CD4-positive, alpha-beta T cell (primary cell): ENCODE results near the gene MAP1LC3A. TPM values are rescaled to one million over a fixed set of nuclear protein-coding genes. Genes with fewer than 3 reads are reported as not detected.
A peak's percentile ranks its signal among the peaks of the same experiment; 100 is the strongest.

Experiments used
- ATAC-seq: fragments of 200-7000 bp; cut with Tn5 transposase; one replicate; pipeline ENCODE4 v1.10.0; 2022; ENCODE audit warnings: mild to moderate bottlenecking; ENCODE audit not compliant: poor library complexity
- CTCF ChIA-PET: fragments of 350-600 bp; sonication (Branson Sonifier 250); formaldehyde crosslinking; loops from one replicate; lab custom pipeline; 2021; ENCODE audit warnings: antibody characterized with exemption, inconsistent platforms; lab: Charles Lee
- POLR2A ChIA-PET: fragments of 350-600 bp; sonication (Branson Sonifier 250); formaldehyde crosslinking; loops from one replicate; lab custom pipeline; 2021; ENCODE audit warnings: antibody characterized with exemption, inconsistent platforms; lab: Charles Lee
- DNase-seq, 14 experiments: peaks; one replicate each; pipeline ENCODE4 v3.0.0-alpha.2; 2013 to 2020; ENCODE audit warnings: mixed read lengths in 2 of 14
- H3K27ac ChIP-seq, 2 donors: one replicate each; pipeline versions ENCODE4 v1.5.1 to v1.7.0; 2013; ENCODE audit warnings: low read length in 2 of 2, low read depth in 1 of 2, mild to moderate bottlenecking in 1 of 2
- H3K27me3 ChIP-seq, 2 experiments: 1 replicate in 1 of 2; 2 replicates in 1 of 2; pipeline versions ENCODE4 v1.6.1 to v1.7.0; 2013; ENCODE audit warnings: low read length in 2 of 2, control low read depth in 1 of 2, mild to moderate bottlenecking in 1 of 2, moderate library complexity in 1 of 2; ENCODE audit not compliant: insufficient read depth in 2 of 2, control insufficient read depth in 1 of 2
- H3K36me3 ChIP-seq: one replicate; pipeline ENCODE4 v1.6.1; 2013; ENCODE audit warnings: low read length, control low read depth; ENCODE audit not compliant: insufficient read depth
- H3K4me1 ChIP-seq: one replicate; pipeline ENCODE4 v1.6.1; 2013; ENCODE audit warnings: low read length, control low read depth; ENCODE audit not compliant: insufficient read depth
- H3K4me3 ChIP-seq: one replicate; pipeline ENCODE4 v1.5.1; 2013; ENCODE audit warnings: mild to moderate bottlenecking, low read length, moderate library complexity
- H3K9me3 ChIP-seq, 2 experiments: 1 replicate in 1 of 2; 2 replicates in 1 of 2; pipeline versions ENCODE4 v1.6.1 to v1.7.0; 2013; ENCODE audit warnings: low read length in 2 of 2, mild to moderate bottlenecking in 2 of 2, control low read depth in 1 of 2, moderate library complexity in 1 of 2; ENCODE audit not compliant: control insufficient read depth in 1 of 2, insufficient read depth in 1 of 2
- H3K27ac Mint-ChIP-seq: one replicate; pipeline ENCODE4 v1.8.0; 2020; ENCODE audit warnings: mixed read lengths
- H3K27me3 Mint-ChIP-seq: one replicate; pipeline ENCODE4 v1.8.0; 2021; ENCODE audit warnings: mixed read lengths
- H3K36me3 Mint-ChIP-seq: one replicate; pipeline ENCODE4 v1.8.0; 2021; ENCODE audit warnings: low read depth, mixed read lengths
- H3K4me1 Mint-ChIP-seq: one replicate; pipeline ENCODE4 v1.8.0; 2021; ENCODE audit warnings: low read depth, mixed read lengths
- H3K4me3 Mint-ChIP-seq: one replicate; pipeline ENCODE4 v1.8.0; 2020; ENCODE audit warnings: mild to moderate bottlenecking, mixed read lengths
- H3K9me3 Mint-ChIP-seq: one replicate; pipeline ENCODE4 v1.8.0; 2020; ENCODE audit warnings: mixed read lengths
- CTCF ChIP-seq: fragments of 200-600 bp; IDR thresholded peaks from one replicate; pipeline ENCODE4 v1.8.0; 2022; ENCODE audit warnings: antibody characterized with exemption, mild to moderate bottlenecking
- intact Hi-C, 2 experiments: fragments of 100-400 bp; cut with DNase I in 1 of 2; cut with micrococcal nuclease in 1 of 2; formaldehyde crosslinking; loops; one replicate each; pipeline versions ENCODE4 v1.15.1 to v1.9.0; 2023 to 2025; cut with DNase I, micrococcal nuclease
- total RNA-seq, 174 experiments: library from RNA in 2 of 174; stranded (reverse) in 2 of 174; gene quantifications; one replicate each; pipeline ENCODE4 v1.2.3 and lab custom pipeline; 2021 to 2026

MAP1LC3A gene
- total RNA-seq, 2 experiments from 2014 or later, result 17.5 to 17.7 TPM

DNA sequence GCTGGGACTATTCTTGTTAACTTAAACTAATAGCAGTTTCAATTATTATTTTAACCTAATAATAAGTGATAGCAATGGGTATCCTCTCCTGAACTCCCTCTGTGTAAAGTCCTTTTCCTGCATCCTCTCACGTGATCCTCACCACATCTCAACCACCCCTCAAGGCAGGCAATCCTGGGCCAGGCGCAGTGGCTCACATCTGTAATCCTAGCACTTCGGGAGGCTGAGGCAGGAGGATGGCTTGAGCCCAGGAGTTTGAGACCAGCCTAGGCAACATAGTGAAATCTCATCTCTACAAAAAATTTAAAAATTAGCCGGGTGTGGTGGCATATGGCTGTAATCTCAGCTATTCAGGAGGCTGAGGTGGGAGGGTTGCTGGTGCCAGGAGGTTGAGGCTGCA, 23.7 kb downstream of the MAP1LC3A start:
- Mint-ChIP-seq H3K27me3 (no peaks in the 10 kb centered on the region), H3K9me3 (no peaks in the 10 kb centered on the region), H3K36me3 (peaks cover 71% of the 10 kb centered on the region), H3K4me1 (peaks cover 22% of the 10 kb centered on the region), H3K4me3 (no peak overlapping the region), H3K27ac (peak overlapping the region; percentile 80)
- H3K36me3 ChIP-seq, result peaks cover 33% of the 10 kb centered on the region
- intact Hi-C loops, result no loop called here
- no peaks in the 10 kb centered on the region for H3K9me3 ChIP-seq
- no peak for TF ChIP-seq CTCF
- POLR2A ChIA-PET, result no interaction called here
- H3K27ac ChIP-seq, result no peak overlapping the region
- DNase-seq (no peak), ATAC-seq (no peak)
- no peaks in the 10 kb centered on the region for H3K27me3 ChIP-seq
- CTCF ChIA-PET, result no interaction called here
- H3K4me3 ChIP-seq, result no peak overlapping the region
- peaks cover 19% of the 10 kb centered on the region for H3K4me1 ChIP-seq

GRCh38 chr20:34582911-34583310, 24.4 kb downstream of the MAP1LC3A start:
- Histone ChIP-seq H3K4me1 (peaks cover 19% of the 10 kb centered on the region), H3K36me3 (peaks cover 39% of the 10 kb centered on the region), H3K4me3 (no peak overlapping the region), H3K27me3 (no peaks in the 10 kb centered on the region), H3K27ac (no peak overlapping the region), H3K9me3 (no peaks in the 10 kb centered on the region)
- CTCF ChIA-PET, result no interaction called here
- no peak for TF ChIP-seq CTCF
- peaks cover 78% of the 10 kb centered on the region for H3K36me3 Mint-ChIP-seq
- no peak overlapping the region for H3K27ac Mint-ChIP-seq
- no peak for ATAC-seq
- intact Hi-C loops, result no loop called here
- peaks cover 22% of the 10 kb centered on the region for H3K4me1 Mint-ChIP-seq
- POLR2A ChIA-PET, result interaction anchor here (0.6 kb wide), 1 partner anchor 658 kb away, joined by 3 read pairs; no protein-coding TSS in a partner anchor
- H3K27me3 Mint-ChIP-seq, result no peaks in the 10 kb centered on the region
- H3K4me3 Mint-ChIP-seq, result no peak overlapping the region
- no peaks in the 10 kb centered on the region for H3K9me3 Mint-ChIP-seq
- no peak for DNase-seq

GRCh38 chr20:34583544-34583943, 25.0 kb downstream of the MAP1LC3A start:
- no peaks in the 10 kb centered on the region for H3K27me3 Mint-ChIP-seq
- Histone ChIP-seq H3K36me3 (peaks cover 46% of the 10 kb centered on the region), H3K4me1 (peaks cover 19% of the 10 kb centered on the region), H3K9me3 (no peaks in the 10 kb centered on the region), H3K27ac (no peak overlapping the region), H3K4me3 (no peak overlapping the region), H3K27me3 (no peaks in the 10 kb centered on the region)
- H3K27ac Mint-ChIP-seq, result no peak overlapping the region
- no peaks in the 10 kb centered on the region for H3K9me3 Mint-ChIP-seq
- peaks cover 71% of the 10 kb centered on the region for H3K36me3 Mint-ChIP-seq
- ChIA-PET CTCF (no interaction called here), POLR2A (no interaction called here)
- ATAC-seq (no peak), DNase-seq (no peak)
- TF ChIP-seq CTCF, result no peak
- intact Hi-C loops, result no loop called here
- no peak overlapping the region for H3K4me3 Mint-ChIP-seq
- H3K4me1 Mint-ChIP-seq, result peaks cover 19% of the 10 kb centered on the region
